Keratinocyte (primary cell): ENCODE results near the gene DCDC2C. TPM values are rescaled to one million over a fixed set of nuclear protein-coding genes. Genes with fewer than 3 reads are reported as not detected.

Source experiments
- DNase-seq: peaks from one replicate; pipeline ENCODE4 v3.0.0-alpha.2; 2011; ENCODE audit warnings: low read depth, missing footprints, low spot score
- FAIRE-seq: peaks from 2 replicates; lab custom pipeline; 2011; peaks lifted over from hg19 to GRCh38; lab: Jason Lieb, UNC
- H2AFZ ChIP-seq: 2 replicates; pipeline ENCODE4 v1.6.0; 2012; ENCODE audit warnings: low read length, control low read depth, inconsistent platforms; ENCODE audit not compliant: control insufficient read depth
- H3K27ac ChIP-seq: 2 replicates; pipeline ENCODE4 v1.5.1; 2011; ENCODE audit warnings: low read length; ENCODE audit not compliant: control insufficient read depth, insufficient read depth
- H3K27me3 ChIP-seq: 3 replicates; pipeline ENCODE4 v1.6.0; 2011; ENCODE audit warnings: low read length; ENCODE audit not compliant: control insufficient read depth, insufficient read depth; ENCODE audit errors: extremely low read depth
- H3K36me3 ChIP-seq, 2 experiments: 2 replicates in 1 of 2; 3 replicates in 1 of 2; pipeline ENCODE4 v1.5.1; 2011; ENCODE audit warnings: low read length in 2 of 2, mild to moderate bottlenecking in 1 of 2; ENCODE audit not compliant: control insufficient read depth in 2 of 2, insufficient read depth in 2 of 2; ENCODE audit errors: extremely low read depth in 1 of 2
- H3K4me1 ChIP-seq: 3 replicates; pipeline ENCODE4 v1.5.1; 2011; ENCODE audit warnings: low read length; ENCODE audit not compliant: control insufficient read depth, insufficient read depth; ENCODE audit errors: extremely low read depth
- H3K4me2 ChIP-seq: 3 replicates; pipeline ENCODE4 v1.6.0; 2011; ENCODE audit warnings: low read depth, low read length; ENCODE audit not compliant: control insufficient read depth, insufficient read depth; ENCODE audit errors: extremely low read depth
- H3K4me3 ChIP-seq, 3 experiments: fragments of 200-600 bp in 1 of 3; sonication (generic) in 1 of 3; 2 replicates in 2 of 3; 3 replicates in 1 of 3; pipeline ENCODE4 v1.5.1; 2011 to 2016; ENCODE audit warnings: low read length in 3 of 3, mild to moderate bottlenecking in 3 of 3, control low read depth in 2 of 3, inconsistent platforms in 1 of 3, low read depth in 1 of 3, mixed read lengths in 1 of 3, mixed run types in 1 of 3, moderate library complexity in 1 of 3; ENCODE audit not compliant: control insufficient read depth in 2 of 3, insufficient read depth in 2 of 3; ENCODE audit errors: extremely low read depth in 1 of 3
- H3K79me2 ChIP-seq: 2 replicates; pipeline ENCODE4 v1.6.0; 2012; ENCODE audit warnings: low read length; ENCODE audit not compliant: control insufficient read depth, insufficient read depth
- H3K9ac ChIP-seq: 3 replicates; pipeline ENCODE4 v1.6.0; 2011; ENCODE audit warnings: low read length; ENCODE audit not compliant: control insufficient read depth, insufficient read depth; ENCODE audit errors: extremely low read depth
- H3K9me1 ChIP-seq: 3 replicates; pipeline ENCODE4 v1.6.0; 2011; ENCODE audit warnings: low read length; ENCODE audit not compliant: control insufficient read depth, insufficient read depth; ENCODE audit errors: extremely low read depth
- H3K9me3 ChIP-seq: 2 replicates; pipeline ENCODE4 v1.5.1; 2012; ENCODE audit warnings: low read depth, low read length; ENCODE audit not compliant: control insufficient read depth
- H4K20me1 ChIP-seq: 3 replicates; pipeline ENCODE4 v1.6.0; 2011; ENCODE audit warnings: low read length; ENCODE audit not compliant: control insufficient read depth, insufficient read depth; ENCODE audit errors: extremely low read depth
- CTCF ChIP-seq, 3 experiments: IDR thresholded peaks in 1 of 3; conservative IDR thresholded peaks in 1 of 3; optimal IDR thresholded peaks in 1 of 3; 2 replicates in 2 of 3; 3 replicates in 1 of 3; pipeline versions ENCODE3 to v1.5.1; 2011; ENCODE audit warnings: low read length in 3 of 3, mild to moderate bottlenecking in 3 of 3, moderate library complexity in 2 of 3, control low read depth in 1 of 3, inconsistent platforms in 1 of 3; ENCODE audit not compliant: insufficient read depth in 2 of 3; ENCODE audit errors: extremely low read depth in 1 of 3
- EZH2 ChIP-seq: IDR thresholded peaks from one replicate; pipeline ENCODE4 v1.6.1; 2012; ENCODE audit warnings: inconsistent platforms, mild to moderate bottlenecking, low read length, moderate library complexity
- dilution Hi-C: fragments of 300-500 bp; cut with MboI; formaldehyde crosslinking; loops from one replicate; pipeline ENCODE4 v1.7.0; 2020; ENCODE audit warnings: low sequenced_read_pairs; ENCODE audit not compliant: extremely low pct_ligation_motif_present
- polyA plus RNA-seq, 5 experiments: library from polyadenylated mRNA; depleted of rRNA in 3 of 5; stranded (reverse) in 3 of 5; stranded (forward) in 1 of 5; unstranded in 1 of 5; fragments of >200 nt; gene quantifications; 1 replicate in 1 of 5; 2 replicates in 3 of 5; 3 replicates in 1 of 5; pipeline versions ENCODE4 v1.2.1 to v1.2.3, GENCODE V29; 2011 to 2012; ENCODE audit warnings: missing spikeins in 2 of 5, low read depth in 1 of 5, low replicate concordance in 1 of 5

Gene DCDC2C
- polyA plus RNA-seq, 1 donor (not counting 4 experiments of a cell fraction or from before 2014, with no cell fraction given) = not detected

- Histone ChIP-seq H4K20me1 (no peaks in the 10 kb centered on the region), H3K79me2 (no peaks in the 10 kb centered on the region), H3K36me3 (no peaks in the 10 kb centered on the region), H3K9me3 (no peaks in the 10 kb centered on the region), H3K27ac (no peak overlapping the region), H3K4me2 (no peak overlapping the region), H3K9me1 (no peaks in the 10 kb centered on the region), H3K4me1 (no peaks in the 10 kb centered on the region), H3K27me3 (no peaks in the 10 kb centered on the region), H3K9ac (no peak overlapping the region), H3K4me3 (no peak overlapping the region), H2AFZ (no peak overlapping the region)
- dilution Hi-C loops = no loop called here
- no peak for FAIRE-seq
- TF ChIP-seq CTCF (optimal IDR thresholded peaks at IDR 0.05 in 1 of 3, IDR thresholded peaks at IDR 0.05 in 1 of 3, conservative IDR thresholded peaks at IDR 0.05 in 1 of 3; ENCODE audit: extremely low read depth in 1 of 3, insufficient read depth in 2 of 3, low read length in 3 of 3) = no peak
- DNase-seq = no peak
These were observed 144.2 kb downstream of the DCDC2C start for GRCh38 chr2:3847397-3848052.

GRCh38 chr2:3848776-3849175, 145.4 kb downstream of the DCDC2C start:
- H3K9me3 ChIP-seq = no peaks in the 10 kb centered on the region
- H3K4me3 ChIP-seq = no peak overlapping the region
- TF ChIP-seq EZH2 (no peak), CTCF (optimal IDR thresholded peaks at IDR 0.05 in 1 of 3, IDR thresholded peaks at IDR 0.05 in 1 of 3, conservative IDR thresholded peaks at IDR 0.05 in 1 of 3; ENCODE audit: extremely low read depth in 1 of 3, insufficient read depth in 2 of 3, low read length in 3 of 3) (no peak)
- no peaks in the 10 kb centered on the region for H3K9me1 ChIP-seq
- H3K4me1 ChIP-seq = no peaks in the 10 kb centered on the region
- no peaks in the 10 kb centered on the region for H3K79me2 ChIP-seq
- FAIRE-seq (no peak), DNase-seq (no peak)
- no peak overlapping the region for H3K9ac ChIP-seq
- H2AFZ ChIP-seq = no peak overlapping the region
- dilution Hi-C loops = no loop called here
- no peaks in the 10 kb centered on the region for H3K36me3 ChIP-seq
- H4K20me1 ChIP-seq = no peaks in the 10 kb centered on the region
- no peak overlapping the region for H3K27ac ChIP-seq
- H3K27me3 ChIP-seq = no peaks in the 10 kb centered on the region
- H3K4me2 ChIP-seq = no peak overlapping the region
